T-helper 9 cell (primary cell): ENCODE results near the gene PCDH1.
"Not testable (repeated sequence)": the region's sequence is repeated elsewhere in the genome, so short reads cannot be mapped to it uniquely, and the experiment has no call there.

Source experiments
- DNase-seq: peaks from one replicate; pipeline ENCODE4 v3.0.0-alpha.2; 2020

The PCDH1 gene

DNA sequence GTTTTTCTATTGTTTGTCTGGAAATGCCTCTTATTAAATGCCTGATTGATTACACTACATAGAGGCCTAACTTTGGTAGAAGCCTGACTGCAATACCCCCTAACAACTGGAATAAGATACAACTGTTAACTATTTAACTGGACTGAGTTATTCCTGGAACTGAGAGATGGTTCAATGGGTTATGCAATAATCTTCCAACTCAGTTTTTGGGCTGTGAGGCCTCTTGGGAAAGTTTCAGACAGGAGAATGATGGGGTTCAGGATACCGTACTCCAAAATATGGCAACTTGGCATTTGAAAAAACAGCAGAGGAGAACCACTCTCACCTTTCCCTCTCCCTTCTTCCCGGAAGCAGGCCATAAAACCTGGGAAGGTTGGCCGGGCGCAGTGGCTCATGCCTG, 19.2 kb upstream of the PCDH1 start:
- no peak for DNase-seq

DNA sequence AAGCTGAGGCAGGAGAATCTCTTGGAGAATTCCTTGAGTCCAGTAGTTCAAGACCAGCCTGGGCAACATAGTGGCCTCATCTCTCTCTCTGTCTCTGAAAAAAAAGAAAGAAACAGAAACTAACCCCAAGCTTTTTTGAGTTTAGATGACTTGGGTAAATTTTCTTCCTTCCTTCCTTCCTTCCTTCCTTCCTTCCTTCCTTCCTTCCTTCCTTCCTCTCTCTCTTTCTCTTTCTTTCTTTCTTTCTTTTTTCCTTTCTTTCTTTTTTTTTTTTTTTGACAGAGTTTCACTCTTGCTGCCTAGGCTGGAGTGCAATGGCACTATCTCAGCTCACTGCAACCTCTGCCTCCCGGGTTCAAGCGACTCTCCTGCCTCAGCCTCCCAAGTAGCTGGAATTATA, 12.2 kb upstream of the PCDH1 start:
- DNase-seq: not testable (repeated sequence)

GRCh38 chr5:141889282-141889871, 11.2 kb upstream of the PCDH1 start:
- DNase-seq: no peak

- no peak for DNase-seq
These were observed 5.7 kb upstream of the PCDH1 start for GRCh38 chr5:141883892-141884318.

- DNase-seq: no peak
These were observed 5.1 kb upstream of the PCDH1 start for GRCh38 chr5:141883184-141883891.

GRCh38 chr5:141882594-141883183, 4.5 kb upstream of the PCDH1 start:
- no peak for DNase-seq

DNA sequence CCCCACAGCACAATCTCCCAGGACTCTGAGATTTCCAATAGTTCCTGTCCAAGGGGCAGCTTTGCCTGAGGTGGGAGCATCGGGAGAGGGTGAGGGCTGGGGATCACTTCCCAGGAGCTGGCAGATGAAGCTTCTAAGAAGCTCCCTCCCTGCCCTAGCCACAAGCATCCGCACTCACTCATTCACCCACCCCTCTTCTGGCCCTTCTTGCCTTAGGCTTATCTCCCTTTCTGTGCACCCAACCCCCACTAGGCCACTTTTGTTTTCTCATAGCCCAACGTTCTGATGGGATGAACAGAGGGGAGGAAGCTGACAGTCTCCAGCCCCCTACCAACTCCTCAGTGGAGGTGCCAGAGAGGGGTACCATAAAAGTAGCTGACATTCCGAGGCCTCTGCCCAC, 3.7 kb upstream of the PCDH1 start:
- DNase-seq: no peak

GRCh38 chr5:141880961-141881801, 3.0 kb upstream of the PCDH1 start:
- no peak for DNase-seq

DNA sequence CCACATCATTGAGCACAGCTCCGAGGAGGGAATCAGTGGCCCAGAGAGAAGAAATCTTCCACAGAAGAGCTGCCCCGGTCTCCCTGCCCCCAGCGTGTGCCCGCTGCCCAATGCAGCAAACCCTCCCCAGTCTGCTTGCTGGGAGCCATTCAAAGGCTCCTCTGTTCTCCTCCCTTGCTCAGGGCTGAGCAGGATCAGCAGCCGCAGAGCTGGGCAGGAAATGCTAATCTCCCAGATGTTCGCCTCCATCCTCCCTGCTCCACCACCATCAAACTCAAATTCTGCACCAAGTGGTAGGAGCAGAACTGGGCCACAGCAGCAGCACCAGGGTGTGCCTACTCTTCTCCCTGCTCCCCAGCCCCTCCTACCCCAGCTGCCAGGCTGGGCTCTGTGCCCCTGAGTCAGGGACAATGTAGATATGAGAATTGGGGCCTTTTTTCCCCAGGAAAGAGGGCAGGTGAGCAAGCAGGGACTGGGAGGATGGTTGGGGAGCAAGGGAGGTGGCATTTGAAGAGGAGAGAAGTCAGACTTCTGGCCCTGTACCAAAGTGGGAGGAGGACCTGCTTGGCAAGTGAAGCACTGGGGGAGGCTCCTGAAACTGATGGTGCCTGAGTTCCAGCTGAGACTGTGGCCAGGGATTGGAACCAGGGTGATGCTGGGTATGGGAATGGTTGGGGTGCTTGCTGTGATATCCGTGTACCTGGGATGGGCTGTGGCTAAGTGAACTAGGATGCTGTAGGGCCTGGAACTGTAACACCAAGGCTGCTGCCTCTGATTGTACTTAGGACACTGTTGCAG, 1.9 kb upstream of the PCDH1 start:
- DNase-seq: no peak

DNA sequence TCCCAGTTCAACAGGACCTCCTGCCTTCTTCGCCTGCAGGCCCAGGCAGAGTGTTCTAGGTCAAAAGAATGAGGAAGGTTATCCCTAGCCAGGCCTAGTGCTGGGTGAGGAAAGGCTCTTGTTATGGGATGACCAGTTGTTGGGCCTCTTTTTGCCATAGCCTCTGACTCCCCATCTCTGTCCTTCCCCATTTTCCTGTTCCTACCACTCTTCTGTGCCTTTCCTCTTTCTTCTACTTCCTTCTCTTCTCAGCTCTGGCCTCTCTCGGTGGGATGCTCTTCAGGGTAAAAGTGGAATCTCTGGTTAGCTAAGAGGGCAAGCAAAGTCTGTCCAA, 1.2 kb upstream of the PCDH1 start:
- DNase-seq: no peak

- peak; percentile 88 for DNase-seq
These were observed 658 bp upstream of the PCDH1 start for GRCh38 chr5:141878711-141879425.

GRCh38 chr5:141877356-141878185, 639 bp downstream of the PCDH1 start:
- DNase-seq: peak; percentile 16

DNA sequence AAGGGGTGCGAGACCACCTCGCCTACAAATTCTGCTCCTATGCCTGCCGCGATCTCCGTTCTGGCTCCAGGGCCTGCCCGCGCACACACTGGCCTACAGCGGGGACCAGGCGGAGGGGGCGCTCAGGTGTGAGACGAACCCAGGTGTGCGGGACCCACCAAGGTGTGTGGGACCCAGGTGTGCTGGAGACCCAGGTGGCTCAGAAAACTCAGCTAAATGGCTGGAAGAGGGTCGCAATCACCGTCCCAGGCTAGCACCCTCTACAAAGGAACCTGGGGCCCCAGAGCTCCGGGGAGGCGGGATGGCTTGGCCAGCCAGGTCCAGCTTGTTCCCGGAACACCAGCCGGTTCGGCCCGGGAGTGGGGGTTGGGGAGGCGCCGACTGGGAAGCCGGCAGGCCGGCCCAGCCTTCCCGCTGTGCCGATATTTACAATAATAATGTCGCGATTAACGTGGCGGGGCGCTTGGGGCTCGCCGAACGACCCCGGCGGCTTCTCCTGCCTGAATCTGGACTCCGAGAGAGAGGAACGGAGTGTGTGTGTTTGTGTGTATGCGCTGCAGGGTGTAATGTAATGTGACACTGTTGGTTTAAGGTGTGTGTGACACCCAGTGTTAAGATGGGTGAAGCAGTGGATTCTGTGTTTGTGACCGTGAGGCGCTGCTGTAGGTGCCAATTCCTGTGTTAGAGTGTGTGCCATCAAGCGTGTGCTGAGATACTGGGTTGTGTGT, 1.4 kb downstream of the PCDH1 start:
- DNase-seq: no peak

DNA sequence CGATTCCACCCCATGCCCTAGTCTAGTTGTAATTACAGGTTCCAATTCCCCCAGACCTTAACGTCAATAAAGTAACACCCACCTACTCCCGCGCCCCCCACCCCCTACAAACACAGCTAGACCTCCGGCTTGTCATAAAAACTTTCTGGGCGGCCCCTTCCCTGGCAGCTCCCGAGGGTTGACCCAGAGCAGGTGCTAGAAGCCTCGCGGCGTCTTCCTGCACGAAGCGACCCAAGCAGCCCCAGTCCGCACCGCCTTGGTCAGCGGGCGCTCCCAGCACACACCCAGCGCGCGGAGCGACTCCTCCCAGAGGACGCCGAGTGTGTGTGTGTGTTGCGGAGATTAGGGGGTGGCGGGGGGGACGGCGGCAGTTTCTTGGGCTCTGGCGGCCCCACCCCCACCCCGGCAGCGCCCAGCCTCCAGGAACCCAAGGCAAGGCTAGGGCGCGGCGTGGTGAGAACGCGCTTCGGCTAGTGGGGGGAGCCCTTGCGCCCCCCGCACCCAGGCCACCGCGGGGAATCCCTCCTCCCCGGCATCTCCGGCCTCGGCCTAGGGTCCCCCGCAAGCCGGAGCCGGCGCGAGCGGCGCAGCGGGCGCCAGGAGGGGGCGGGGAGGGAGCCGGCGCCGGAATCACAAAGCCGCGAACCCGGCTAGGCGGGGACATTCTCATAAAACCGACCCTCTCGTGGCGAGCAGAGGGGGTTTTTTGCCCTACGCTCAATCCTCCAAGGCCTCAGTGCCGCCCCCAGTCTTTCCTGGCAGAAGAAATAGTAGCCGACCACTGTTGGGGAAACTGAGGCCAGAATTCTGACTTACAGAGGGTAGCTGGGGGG, 2.2 kb downstream of the PCDH1 start:
- no peak for DNase-seq

GRCh38 chr5:141875022-141875740, 3.0 kb downstream of the PCDH1 start:
- no peak for DNase-seq

GRCh38 chr5:141874262-141874964, 3.8 kb downstream of the PCDH1 start:
- DNase-seq: no peak

GRCh38 chr5:141873933-141874261, 4.3 kb downstream of the PCDH1 start:
- DNase-seq: no peak
